NB4 (cell line): ENCODE results near the gene XYLT1.

ENCODE experiments used
- DNase-seq: peaks from one replicate; pipeline ENCODE4 v3.0.0; 2010; ENCODE audit warnings: low read depth
- H3K4me3 ChIP-seq: one replicate; pipeline ENCODE4 v1.5.1; 2011; ENCODE audit warnings: mild to moderate bottlenecking, low read depth, low read length, moderate library complexity
- CTCF ChIP-seq: IDR thresholded peaks from one replicate; pipeline ENCODE4 v1.5.1; 2012; ENCODE audit warnings: low read depth, low read length
- MYC ChIP-seq: IDR thresholded peaks from 2 replicates; pipeline ENCODE4 v1.6.1; 2011; ENCODE audit warnings: low read depth, low read length
- POLR2A ChIP-seq: IDR thresholded peaks from 2 replicates; pipeline ENCODE4 v1.6.1; 2011; ENCODE audit warnings: mild to moderate bottlenecking; ENCODE audit not compliant: insufficient read length; ENCODE audit errors: extremely low read depth
- TF ChIP-seq, protein P1 (sequence below): IDR thresholded peaks from 2 replicates; pipeline ENCODE4 v1.6.1; 2011; ENCODE audit warnings: low read depth, low read length

Gene XYLT1

DNA sequence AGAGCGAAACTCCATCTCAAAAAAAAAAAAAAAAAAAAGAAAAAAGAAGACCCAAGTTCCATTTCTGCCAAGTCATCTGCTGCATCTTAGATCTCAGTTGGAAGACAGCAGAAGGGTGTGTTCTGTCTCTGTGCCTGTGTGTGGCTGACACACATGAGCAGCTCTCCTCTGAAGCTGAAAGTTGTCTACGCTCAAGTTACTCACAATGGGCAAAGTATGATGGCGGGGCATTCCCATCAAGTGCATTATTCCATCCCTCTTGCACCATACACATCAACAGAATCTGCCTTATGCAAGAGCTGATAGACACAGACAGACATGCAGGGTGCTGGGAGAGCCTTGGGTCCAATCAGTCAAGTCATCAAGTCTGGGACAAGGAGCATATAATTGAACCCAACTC is 402.2 kb downstream of the XYLT1 start:
- no peak for TF ChIP-seq MYC
- no peak overlapping the region for H3K4me3 ChIP-seq
- DNase-seq = no peak

GRCh38 chr16:17067882-17068281 is 402.9 kb downstream of the XYLT1 start:
- no peak overlapping the region for H3K4me3 ChIP-seq

GRCh38 chr16:17063201-17064139 is 407.3 kb downstream of the XYLT1 start:
- no peak for TF ChIP-seq MYC
- no peak for TF ChIP-seq POLR2A
- TF ChIP-seq CTCF = no peak
- TF ChIP-seq, protein P1, sequence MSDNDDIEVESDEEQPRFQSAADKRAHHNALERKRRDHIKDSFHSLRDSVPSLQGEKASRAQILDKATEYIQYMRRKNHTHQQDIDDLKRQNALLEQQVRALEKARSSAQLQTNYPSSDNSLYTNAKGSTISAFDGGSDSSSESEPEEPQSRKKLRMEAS = no peak

More at GRCh38 chr16:17067882-17068281, 402.9 kb downstream of the XYLT1 start:
- TF ChIP-seq POLR2A (no peak), MYC (no peak)
- TF ChIP-seq, protein P1 = no peak
- DNase-seq = no peak

GRCh38 chr16:17062676-17063075 is 408.1 kb downstream of the XYLT1 start:
- no peak overlapping the region for H3K4me3 ChIP-seq
- no peak for DNase-seq
- TF ChIP-seq MYC (no peak), POLR2A (no peak), CTCF (no peak)
- TF ChIP-seq, protein P1 = no peak

More at GRCh38 chr16:17063201-17064139, 407.3 kb downstream of the XYLT1 start:
- no peak overlapping the region for H3K4me3 ChIP-seq
- no peak for DNase-seq

DNA sequence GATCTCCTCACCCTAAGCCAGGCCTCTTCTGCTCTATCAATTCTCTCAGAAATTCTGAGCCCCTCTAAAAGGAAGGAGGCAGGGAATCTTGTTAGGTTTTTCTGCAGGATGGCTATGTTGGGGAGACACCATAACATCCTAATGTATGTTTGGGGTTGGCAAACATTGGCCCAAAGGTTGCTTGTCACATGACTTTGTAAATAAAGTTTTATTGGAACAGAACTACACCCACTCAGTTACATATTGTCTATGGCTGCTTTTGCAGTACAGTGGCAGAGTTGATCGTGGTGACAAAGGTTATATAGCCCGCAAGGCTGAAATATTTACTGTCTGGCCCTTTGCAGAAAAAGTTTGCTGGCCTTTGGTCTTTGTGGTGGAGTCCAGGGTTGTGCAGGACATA is 409.4 kb downstream of the XYLT1 start:
- H3K4me3 ChIP-seq = no peak overlapping the region
- no peak for DNase-seq
- TF ChIP-seq POLR2A (no peak), MYC (no peak), CTCF (no peak)
- TF ChIP-seq, protein P1 = no peak

DNA sequence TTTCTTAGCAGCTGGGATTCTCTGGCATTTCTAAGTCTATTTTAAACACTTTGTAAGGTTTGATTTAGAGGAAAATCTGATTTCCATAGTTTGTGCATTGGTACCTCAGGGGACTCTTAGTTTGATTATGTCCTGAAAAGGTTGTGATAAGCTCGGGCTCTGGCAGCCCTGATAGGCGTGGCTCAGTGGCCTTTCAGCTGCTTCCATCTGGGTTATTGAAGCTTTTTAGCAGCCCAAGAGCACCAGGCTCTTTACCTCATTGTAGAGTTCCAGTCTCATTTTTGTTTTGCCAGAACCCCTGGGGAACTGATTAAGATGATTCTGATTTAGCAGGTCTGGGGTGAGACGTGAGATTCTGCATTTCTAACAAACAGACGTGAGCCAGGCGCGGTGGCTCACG is 412.3 kb downstream of the XYLT1 start:
- TF ChIP-seq, protein P1 = no peak
- no peak for TF ChIP-seq POLR2A
- no peak for TF ChIP-seq CTCF
- TF ChIP-seq MYC = no peak
- DNase-seq = no peak
- H3K4me3 ChIP-seq = no peak overlapping the region
